Measurements from ENCODE around the gene PPP1R37. TPM values are rescaled to one million over a fixed set of nuclear protein-coding genes. Genes with fewer than 3 reads are reported as not detected.

Gene PPP1R37
- total RNA-seq, 1 experiment from 2014 or later, result 33.6 TPM

GRCh38 chr19:45130888-45131615, 38.1 kb downstream of the PPP1R37 start:
- no peak overlapping the region for H3K14ac ChIP-seq (ENCODE audit: insufficient read depth, low read length)
- no peak overlapping the region for H3K23ac ChIP-seq (ENCODE audit: insufficient read length, low read depth, low read length)
- no peak overlapping the region for H4K5ac ChIP-seq (ENCODE audit: insufficient read length, low read depth, low read length)
- H3K56ac ChIP-seq (ENCODE audit: insufficient read length, low read depth, low read length), result no peak overlapping the region
- H2BK20ac ChIP-seq (ENCODE audit: low read depth, low read length, poor library complexity, severe bottlenecking), result no peak overlapping the region
- no peak overlapping the region for H2BK5ac ChIP-seq (ENCODE audit: insufficient read length, low read length)
- no peaks in the 10 kb centered on the region; the same call in 1 of the 2 replicates for H3K4me1 ChIP-seq (ENCODE audit: insufficient read depth, low read length)
- H2AK5ac ChIP-seq (ENCODE audit: insufficient read length, low read length), result no peak overlapping the region
- no CpG with 5 or more reads among the region's 13 CpGs for WGBS (ENCODE audit: extremely low coverage, insufficient read length, low lambda C conversion rate)
- Mint-ChIP-seq H3K4me3 (0 out of 5 replicates have a peak overlapping the region, but pooled peaks of 1 of the 2 experiments have one; percentile 14), H3K4me1 (peaks cover 23 to 27% of the 10 kb centered on the region in 2 experiments), H3K9me3 (no peaks in the 10 kb centered on the region), H3K36me3 (ENCODE audit: insufficient read depth in 1 of 3, low read depth in 3 of 3) (no peaks in the 10 kb centered on the region; a peak in 2 of 7 replicates), H3K27me3 (ENCODE audit: low read depth) (no peaks in the 10 kb centered on the region), H3K27ac (peak overlapping the region in 2 of 3 experiments; percentile 86 to 96; a peak in 6 of 7 replicates)
- H3T11ph ChIP-seq (ENCODE audit: low read length), result no peak overlapping the region
- no peak overlapping the region for H4K8ac ChIP-seq (replicated peaks; ENCODE audit: insufficient read length, low read depth, low read length)
- DNase-seq, result no peak
- H4K20me1 ChIP-seq (ENCODE audit: control insufficient read depth, insufficient read depth, insufficient read length), result no peaks in the 10 kb centered on the region
- H2BK120ac ChIP-seq (ENCODE audit: low read depth, low read length, poor library complexity, severe bottlenecking), result no peak overlapping the region
- no peak overlapping the region for H3K4me2 ChIP-seq (ENCODE audit: insufficient read depth, insufficient read length, low read length)
- H3K27me3 ChIP-seq (ENCODE audit: insufficient read depth, low read length), result no peaks in the 10 kb centered on the region
- H3K27ac ChIP-seq (ENCODE audit: insufficient read length, low read depth, low read length), result no peak overlapping the region
- no peak overlapping the region for H3K18ac ChIP-seq (ENCODE audit: insufficient read length, low read depth, low read length)
- no peak for TF ChIP-seq CTCF (conservative IDR thresholded peaks at IDR 0.05)
- no peak overlapping the region for H2BK12ac ChIP-seq (ENCODE audit: insufficient read length, low read depth, low read length)
- no peak overlapping the region for H4K91ac ChIP-seq (ENCODE audit: insufficient read length, low read depth, low read length)
- H3K9ac ChIP-seq (ENCODE audit: extremely low read depth, insufficient read length, low read length), result no peak overlapping the region
- no peak overlapping the region for H3K4ac ChIP-seq (ENCODE audit: low read depth, low read length)
- no peaks in the 10 kb centered on the region; the same call in 1 of the 2 replicates for H3K79me2 ChIP-seq (ENCODE audit: insufficient read depth, low read length)
- no peak overlapping the region for H2AFZ ChIP-seq (ENCODE audit: low read length)
- no peaks in the 10 kb centered on the region for H3K9me3 ChIP-seq (ENCODE audit: control insufficient read depth, low read depth, low read length)
- peaks cover 4% of the 10 kb centered on the region for H3K23me2 ChIP-seq (ENCODE audit: insufficient read length, low read depth, low read length, poor library complexity, severe bottlenecking)
- peaks cover 3% of the 10 kb centered on the region for H3K79me1 ChIP-seq (ENCODE audit: insufficient read depth, low read depth, low read length, poor library complexity, severe bottlenecking)
- H2BK15ac ChIP-seq (ENCODE audit: low read depth, low read length), result no peak overlapping the region

All from H9 (cell line).